Central memory CD8-positive, alpha-beta T cell (primary cell): ENCODE data around the gene HMGCL.
"Not testable (repeated sequence)": the region's sequence is repeated elsewhere in the genome, so short reads cannot be mapped to it uniquely, and the experiment has no call there.

ENCODE experiments used
- ATAC-seq: fragments of 150-1000 bp; cut with Tn5 transposase; replicated peaks from 2 replicates; pipeline ENCODE4 v1.10.0; 2022; ENCODE audit warnings: mild to moderate bottlenecking, moderate FRiP score, moderate number of reproducible peaks; ENCODE audit not compliant: poor library complexity, severe bottlenecking; ENCODE audit errors: extremely low read depth
- DNase-seq, 2 donors: peaks; one replicate each; pipeline ENCODE4 v3.0.0; 2021; ENCODE audit warnings: low spot score in 2 of 2
- H3K27ac Mint-ChIP-seq: one replicate; pipeline ENCODE4 v1.8.0; 2022; ENCODE audit warnings: low read depth, mild to moderate bottlenecking, moderate library complexity, mixed read lengths
- H3K27me3 Mint-ChIP-seq: one replicate; pipeline ENCODE4 v1.8.0; 2022; ENCODE audit warnings: mixed read lengths
- H3K36me3 Mint-ChIP-seq: one replicate; pipeline ENCODE4 v1.8.0; 2022; ENCODE audit warnings: mild to moderate bottlenecking, moderate library complexity, mixed read lengths; ENCODE audit not compliant: insufficient read depth
- H3K4me1 Mint-ChIP-seq: one replicate; pipeline ENCODE4 v1.8.0; 2022; ENCODE audit warnings: mixed read lengths
- H3K4me3 Mint-ChIP-seq: one replicate; pipeline ENCODE4 v1.8.0; 2022; ENCODE audit warnings: mild to moderate bottlenecking, moderate library complexity, mixed read lengths
- H3K9me3 Mint-ChIP-seq: one replicate; pipeline ENCODE4 v1.8.0; 2022; ENCODE audit warnings: mixed read lengths

HMGCL gene

DNA sequence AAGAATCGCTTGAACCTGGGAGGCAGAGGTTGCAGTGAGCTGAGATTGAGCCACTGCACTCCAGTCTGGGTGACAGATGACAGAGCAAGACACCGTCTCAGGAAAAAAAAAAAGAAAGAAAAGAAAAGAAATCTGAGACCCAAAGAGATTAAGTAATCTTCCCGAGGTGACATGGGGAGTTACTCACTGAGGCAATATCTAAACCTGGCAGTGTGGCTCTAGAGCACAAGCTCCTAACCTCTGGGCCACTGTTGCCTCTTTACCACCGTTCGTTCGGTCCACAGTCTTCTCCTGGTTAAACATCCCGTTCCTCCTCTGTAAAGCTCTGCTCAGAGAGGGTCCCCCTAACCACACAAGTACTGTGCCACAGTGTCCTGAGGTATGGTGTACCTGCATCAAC lies 1.5 kb downstream of the HMGCL start:
- H3K9me3 Mint-ChIP-seq, result no peaks in the 10 kb centered on the region
- H3K4me1 Mint-ChIP-seq, result peaks cover 21% of the 10 kb centered on the region
- H3K27ac Mint-ChIP-seq, result no peak overlapping the region
- ATAC-seq (no peak), DNase-seq (no peak)
- peak overlapping the region; percentile 54 for H3K4me3 Mint-ChIP-seq
- no peaks in the 10 kb centered on the region for H3K27me3 Mint-ChIP-seq
- peaks cover 9% of the 10 kb centered on the region for H3K36me3 Mint-ChIP-seq

DNA sequence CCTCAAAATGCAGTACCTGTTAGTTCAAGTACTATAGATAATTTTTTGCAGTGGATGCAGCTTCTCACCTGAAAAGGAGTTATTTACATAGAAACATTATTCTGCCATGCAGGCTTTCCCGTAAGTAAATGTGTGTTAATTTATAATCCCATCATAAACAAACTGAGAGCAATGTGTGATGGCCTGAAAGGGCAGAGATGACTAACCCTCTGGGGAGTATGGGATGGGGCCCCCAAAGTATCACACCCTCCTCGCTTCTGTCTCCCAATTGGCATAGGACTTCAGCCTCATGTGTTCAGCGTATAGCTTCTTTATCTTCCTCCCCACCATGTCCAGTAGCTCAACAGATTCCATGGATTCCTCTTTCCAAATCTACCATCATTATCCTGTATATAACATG lies 7.6 kb downstream of the HMGCL start:
- no peak for DNase-seq
- Mint-ChIP-seq H3K4me1 (no peaks in the 10 kb centered on the region), H3K9me3 (no peaks in the 10 kb centered on the region), H3K27ac (no peak overlapping the region), H3K36me3 (peaks cover 32% of the 10 kb centered on the region), H3K27me3 (no peaks in the 10 kb centered on the region), H3K4me3 (no peak overlapping the region)
- ATAC-seq, result no peak

DNA sequence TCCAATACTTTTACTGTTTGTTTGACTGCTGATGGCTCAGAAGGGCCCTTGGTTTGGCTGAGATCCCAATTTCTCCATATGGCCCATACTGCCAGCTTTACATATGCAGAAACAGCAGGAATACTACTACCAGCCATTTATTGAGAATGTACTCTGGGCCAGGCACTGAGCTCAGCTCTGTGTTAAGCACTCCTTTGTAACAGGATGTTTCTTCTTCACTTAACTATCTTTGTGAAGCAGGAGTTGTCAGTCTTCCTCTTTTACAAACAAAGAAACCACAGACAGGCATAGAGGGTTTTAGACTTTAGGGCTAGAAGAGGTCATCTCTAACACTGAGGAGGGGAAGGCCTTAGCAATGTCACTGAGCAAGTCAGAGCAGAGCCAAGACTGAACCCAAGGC lies 8.3 kb downstream of the HMGCL start:
- H3K36me3 Mint-ChIP-seq, result peaks cover 36% of the 10 kb centered on the region
- H3K9me3 Mint-ChIP-seq, result no peaks in the 10 kb centered on the region
- no peaks in the 10 kb centered on the region for H3K27me3 Mint-ChIP-seq
- DNase-seq (no peak), ATAC-seq (no peak)
- H3K27ac Mint-ChIP-seq, result no peak overlapping the region
- no peak overlapping the region for H3K4me3 Mint-ChIP-seq
- H3K4me1 Mint-ChIP-seq, result no peaks in the 10 kb centered on the region

- no peaks in the 10 kb centered on the region for H3K4me1 Mint-ChIP-seq
- no peak overlapping the region for H3K4me3 Mint-ChIP-seq
- H3K9me3 Mint-ChIP-seq, result no peaks in the 10 kb centered on the region
- ATAC-seq, result no peak
- no peak overlapping the region for H3K27ac Mint-ChIP-seq
- no peaks in the 10 kb centered on the region for H3K27me3 Mint-ChIP-seq
- H3K36me3 Mint-ChIP-seq, result peaks cover 38% of the 10 kb centered on the region
- no peak for DNase-seq
These were observed 8.9 kb downstream of the HMGCL start for GRCh38 chr1:23816361-23816760.

GRCh38 chr1:23814016-23814415 lies 11.2 kb downstream of the HMGCL start:
- Mint-ChIP-seq H3K27ac (no peak overlapping the region), H3K9me3 (no peaks in the 10 kb centered on the region), H3K4me3 (no peak overlapping the region), H3K27me3 (no peaks in the 10 kb centered on the region), H3K4me1 (peaks cover 9% of the 10 kb centered on the region), H3K36me3 (peaks cover 35% of the 10 kb centered on the region)
- DNase-seq, result no peak
- no peak for ATAC-seq

- H3K4me3 Mint-ChIP-seq, result no peak overlapping the region
- peaks cover 9% of the 10 kb centered on the region for H3K4me1 Mint-ChIP-seq
- DNase-seq (peak in 1 of 2 donors; percentile 42), ATAC-seq (peak; percentile 62)
- H3K36me3 Mint-ChIP-seq, result peaks cover 15% of the 10 kb centered on the region
- H3K9me3 Mint-ChIP-seq, result no peaks in the 10 kb centered on the region
- no peaks in the 10 kb centered on the region for H3K27me3 Mint-ChIP-seq
- peak overlapping the region; percentile 19 for H3K27ac Mint-ChIP-seq
These were observed 14.2 kb downstream of the HMGCL start for GRCh38 chr1:23810818-23811540.

- ATAC-seq (peak; percentile 97), DNase-seq (peak; percentile 73 to 79)
- Mint-ChIP-seq H3K27ac (no peak overlapping the region), H3K4me3 (no peak overlapping the region), H3K27me3 (no peaks in the 10 kb centered on the region), H3K9me3 (no peaks in the 10 kb centered on the region), H3K36me3 (peaks cover 13% of the 10 kb centered on the region), H3K4me1 (peaks cover 9% of the 10 kb centered on the region)
These were observed 15.5 kb downstream of the HMGCL start for GRCh38 chr1:23809751-23810171.

- H3K36me3 Mint-ChIP-seq, result peaks cover 6% of the 10 kb centered on the region
- H3K27ac Mint-ChIP-seq, result no peak overlapping the region
- no peaks in the 10 kb centered on the region for H3K27me3 Mint-ChIP-seq
- no peaks in the 10 kb centered on the region for H3K9me3 Mint-ChIP-seq
- no peak overlapping the region for H3K4me3 Mint-ChIP-seq
- no peak for DNase-seq
- H3K4me1 Mint-ChIP-seq, result peaks cover 9% of the 10 kb centered on the region
- ATAC-seq, result no peak
These were observed 17.8 kb downstream of the HMGCL start for GRCh38 chr1:23807453-23807852.

DNA sequence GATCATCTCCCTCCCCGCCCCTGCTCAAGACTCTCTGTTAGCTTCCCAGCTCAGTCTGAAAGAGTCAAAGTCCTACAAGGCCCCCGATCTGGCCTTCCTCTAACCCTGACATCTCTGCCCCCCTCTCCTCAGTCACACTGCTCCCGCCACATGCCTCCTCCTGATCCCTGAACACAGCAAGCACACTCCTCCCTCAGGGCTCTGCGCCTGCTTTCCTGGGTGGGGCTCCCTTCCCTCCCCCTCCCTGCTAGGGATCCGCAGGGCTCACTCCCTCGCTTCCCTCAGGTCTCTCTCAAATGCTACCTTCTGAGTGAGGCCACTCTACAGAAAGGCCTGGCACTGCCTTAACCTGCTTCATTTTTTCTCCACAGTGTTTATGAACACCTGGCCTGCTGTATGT lies 18.9 kb downstream of the HMGCL start:
- Mint-ChIP-seq H3K36me3 (peaks cover 1% of the 10 kb centered on the region), H3K4me3 (no peak overlapping the region), H3K4me1 (peaks cover 10% of the 10 kb centered on the region), H3K27ac (no peak overlapping the region), H3K27me3 (no peaks in the 10 kb centered on the region), H3K9me3 (no peaks in the 10 kb centered on the region)
- DNase-seq, result no peak
- no peak for ATAC-seq

DNA sequence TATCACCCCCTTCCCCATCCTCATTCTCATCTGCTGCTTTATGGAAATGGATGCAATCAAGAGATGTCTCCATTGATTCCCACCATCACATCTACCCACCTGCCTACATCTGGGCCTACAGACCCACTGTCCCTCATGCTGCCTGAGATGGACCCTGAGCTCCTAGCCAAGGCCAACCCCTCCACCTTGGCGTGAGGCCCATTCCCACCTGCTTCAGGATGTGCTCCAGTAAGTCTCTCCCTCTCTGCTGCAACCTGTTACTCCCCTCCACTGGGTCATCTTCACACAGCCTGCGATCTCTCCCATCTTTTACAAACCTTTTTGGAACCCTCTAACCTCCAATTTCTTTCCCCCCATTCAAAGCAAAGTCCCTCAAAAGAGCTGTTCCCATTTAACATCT lies 20.2 kb downstream of the HMGCL start:
- Mint-ChIP-seq H3K4me1 (peaks cover 12% of the 10 kb centered on the region), H3K4me3 (no peak overlapping the region), H3K36me3 (peaks cover 3% of the 10 kb centered on the region), H3K27me3 (no peaks in the 10 kb centered on the region), H3K9me3 (no peaks in the 10 kb centered on the region), H3K27ac (no peak overlapping the region)
- DNase-seq, result no peak
- no peak for ATAC-seq

DNA sequence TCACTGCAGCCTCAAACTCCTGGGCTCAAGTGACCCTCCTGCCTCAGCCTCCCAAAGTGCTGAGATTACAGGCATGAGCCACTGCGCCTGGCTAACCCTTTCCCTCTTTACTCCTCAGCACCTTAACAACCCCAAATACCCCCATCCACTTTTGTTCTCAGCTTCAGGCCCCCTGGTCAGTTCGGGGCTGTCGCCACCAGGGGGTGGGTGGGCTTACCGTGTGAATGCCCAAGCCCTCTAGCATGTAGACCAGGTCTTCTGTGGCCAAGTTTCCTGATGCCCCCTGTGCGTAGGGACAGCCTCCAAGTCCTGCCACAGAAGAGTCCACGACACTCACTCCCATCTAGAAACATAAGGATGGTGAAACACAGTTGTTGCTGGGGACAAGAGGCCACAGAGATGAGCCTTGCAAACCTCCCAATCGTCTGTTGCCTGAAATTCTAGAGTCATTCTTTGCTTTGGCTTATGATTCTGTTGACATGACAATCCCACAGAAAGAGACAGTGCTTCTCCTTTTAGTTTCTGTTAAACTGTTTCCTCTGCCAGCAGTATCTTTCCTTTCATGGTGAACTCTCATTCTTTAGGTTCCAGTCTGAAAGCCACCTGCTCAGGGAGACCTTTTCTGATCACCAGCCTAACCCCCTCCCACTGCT lies 20.9 kb downstream of the HMGCL start:
- DNase-seq (no peak), ATAC-seq (no peak)
- Mint-ChIP-seq H3K27me3 (no peaks in the 10 kb centered on the region), H3K4me3 (no peak overlapping the region), H3K9me3 (no peaks in the 10 kb centered on the region), H3K4me1 (peaks cover 10% of the 10 kb centered on the region), H3K36me3 (peaks cover 3% of the 10 kb centered on the region), H3K27ac (no peak overlapping the region)

DNA sequence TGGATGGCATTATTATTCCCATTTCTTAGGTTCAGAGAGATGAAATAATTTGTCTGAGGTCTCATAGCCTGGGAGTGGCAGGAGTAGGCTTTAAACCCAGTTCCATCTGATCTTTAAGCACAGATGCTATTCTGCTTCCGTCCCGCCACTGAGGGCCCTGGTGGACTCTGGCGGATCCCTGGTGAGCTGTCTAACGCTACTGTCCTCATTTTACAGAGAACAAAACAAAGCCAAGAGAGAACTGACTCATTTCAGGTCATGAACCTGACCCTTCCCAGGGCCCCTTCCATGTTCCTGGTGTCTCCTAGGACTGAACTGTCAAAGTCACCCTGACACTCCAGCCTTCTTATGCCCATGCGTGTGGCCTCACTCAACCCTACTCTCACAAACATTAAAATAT lies 21.6 kb downstream of the HMGCL start:
- DNase-seq (no peak), ATAC-seq (no peak)
- H3K4me3 Mint-ChIP-seq, result no peak overlapping the region
- H3K27me3 Mint-ChIP-seq, result no peaks in the 10 kb centered on the region
- peaks cover 16% of the 10 kb centered on the region for H3K4me1 Mint-ChIP-seq
- no peaks in the 10 kb centered on the region for H3K9me3 Mint-ChIP-seq
- peaks cover 3% of the 10 kb centered on the region for H3K36me3 Mint-ChIP-seq
- H3K27ac Mint-ChIP-seq, result no peak overlapping the region

GRCh38 chr1:23802809-23803342 lies 22.4 kb downstream of the HMGCL start:
- H3K9me3 Mint-ChIP-seq, H3K27me3 Mint-ChIP-seq, H3K36me3 Mint-ChIP-seq, DNase-seq, H3K27ac Mint-ChIP-seq, ATAC-seq, H3K4me3 Mint-ChIP-seq: not testable (repeated sequence)
- H3K4me1 Mint-ChIP-seq, result peaks cover 19% of the 10 kb centered on the region
